ENCODE measurements around the gene SARS1.

SARS1 gene

GRCh38 chr1:109262231-109263055 lies 48.7 kb downstream of the SARS1 start:
- DNase-seq (ENCODE audit: low read depth in 2 of 2) = no peak

- DNase-seq (ENCODE audit: low read depth in 2 of 2) = no peak
These were observed 49.5 kb downstream of the SARS1 start for GRCh38 chr1:109263234-109263596.

GRCh38 chr1:109263597-109264378 lies 50.1 kb downstream of the SARS1 start:
- DNase-seq (ENCODE audit: low read depth in 2 of 2) = peak; percentile 29 to 42

GRCh38 chr1:109264379-109264755 lies 50.6 kb downstream of the SARS1 start:
- no peak for DNase-seq (ENCODE audit: low read depth in 2 of 2)

- DNase-seq (ENCODE audit: low read depth in 2 of 2) = no peak
These were observed 51.3 kb downstream of the SARS1 start for GRCh38 chr1:109265016-109265415.

- DNase-seq (ENCODE audit: low read depth in 2 of 2) = no peak
These were observed 52.1 kb downstream of the SARS1 start for GRCh38 chr1:109265741-109266330.

GRCh38 chr1:109266965-109267364 lies 53.2 kb downstream of the SARS1 start:
- no peak for DNase-seq (ENCODE audit: low read depth in 2 of 2)

- no peak for DNase-seq (ENCODE audit: low read depth in 2 of 2)
These were observed 54.1 kb downstream of the SARS1 start for GRCh38 chr1:109267743-109268300.

GRCh38 chr1:109268431-109269211 lies 54.9 kb downstream of the SARS1 start:
- DNase-seq (ENCODE audit: low read depth in 2 of 2) = no peak

- DNase-seq (ENCODE audit: low read depth in 2 of 2) = no peak
These were observed 55.7 kb downstream of the SARS1 start for GRCh38 chr1:109269212-109269980.

- DNase-seq (ENCODE audit: low read depth in 2 of 2) = no peak
These were observed 56.4 kb downstream of the SARS1 start for GRCh38 chr1:109269981-109270622.

- no peak for DNase-seq (ENCODE audit: low read depth in 2 of 2)
These were observed 57.1 kb downstream of the SARS1 start for GRCh38 chr1:109270623-109271317.

GRCh38 chr1:109271458-109271857 lies 57.7 kb downstream of the SARS1 start:
- DNase-seq (ENCODE audit: low read depth in 2 of 2) = no peak

- DNase-seq (ENCODE audit: low read depth in 2 of 2) = no peak
These were observed 58.5 kb downstream of the SARS1 start for GRCh38 chr1:109272021-109272799.

GRCh38 chr1:109272831-109273547 lies 59.3 kb downstream of the SARS1 start:
- no peak for DNase-seq (ENCODE audit: low read depth in 2 of 2)

GRCh38 chr1:109273570-109274288 lies 60.0 kb downstream of the SARS1 start:
- DNase-seq (ENCODE audit: low read depth in 2 of 2) = no peak

Measured in stimulated activated CD8-positive, alpha-beta memory T cell treated with anti-CD3 and anti-CD28 coated beads, Interleukin-15, amount 100 ng/mL, for 4 hours (primary cell).